KMS-11 (cell line): ENCODE measurements around the gene TIGD3.

Source experiments
- H2AFZ ChIP-seq: fragments of 200-600 bp; sonication (generic); 2 replicates; pipeline ENCODE4 v1.6.1; 2016; ENCODE audit warnings: antibody characterized with exemption, mixed run types, low read depth
- H3K27ac ChIP-seq: fragments of 200-600 bp; sonication (generic); 2 replicates; pipeline ENCODE4 v1.6.1; 2016; ENCODE audit warnings: mild to moderate bottlenecking, mixed run types
- H3K27me3 ChIP-seq: fragments of 200-600 bp; sonication (generic); 2 replicates; pipeline ENCODE4 v1.6.1; 2017; ENCODE audit warnings: mild to moderate bottlenecking, low read depth, mixed run types, moderate library complexity; ENCODE audit not compliant: insufficient read depth
- H3K36me3 ChIP-seq: fragments of 200-600 bp; sonication (generic); 2 replicates; pipeline ENCODE4 v1.6.1; 2017; ENCODE audit warnings: mild to moderate bottlenecking, mixed run types; ENCODE audit not compliant: insufficient read depth
- H3K4me1 ChIP-seq: fragments of 200-600 bp; sonication (generic); 2 replicates; pipeline ENCODE4 v1.6.1; 2016; ENCODE audit warnings: mild to moderate bottlenecking, low read depth, mixed run types; ENCODE audit not compliant: poor library complexity, severe bottlenecking
- H3K4me2 ChIP-seq: fragments of 200-600 bp; sonication (generic); 2 replicates; pipeline ENCODE4 v1.7.0; 2016; ENCODE audit warnings: mild to moderate bottlenecking, mixed run types
- H3K4me3 ChIP-seq: fragments of 200-600 bp; sonication (generic); IDR thresholded peaks from 2 replicates; pipeline ENCODE4 v1.6.1; 2017; ENCODE audit warnings: low read depth, low read length, mixed read lengths; ENCODE audit not compliant: insufficient read depth
- H3K79me2 ChIP-seq: fragments of 200-600 bp; sonication (generic); 2 replicates; pipeline ENCODE4 v1.6.1; 2016; ENCODE audit warnings: low read depth, mixed run types; ENCODE audit not compliant: insufficient read depth
- H3K9ac ChIP-seq: fragments of 200-600 bp; sonication (generic); 2 replicates; pipeline ENCODE4 v1.6.1; 2016; ENCODE audit warnings: mild to moderate bottlenecking, mixed run types
- H4K20me1 ChIP-seq: fragments of 200-600 bp; sonication (generic); 2 replicates; pipeline ENCODE4 v1.6.1; 2016; ENCODE audit warnings: mild to moderate bottlenecking, mixed run types; ENCODE audit not compliant: insufficient read depth
- CTCF ChIP-seq: fragments of 200-600 bp; sonication (generic); conservative IDR thresholded peaks from 2 replicates; pipeline ENCODE4 v1.6.1; 2017; ENCODE audit warnings: low read depth, mild to moderate bottlenecking, antibody characterized with exemption, low read length, moderate library complexity, mixed read lengths

The TIGD3 gene

GRCh38 chr11:65316227-65317024, 38.1 kb upstream of the TIGD3 start:
- Histone ChIP-seq H3K4me1 (peaks cover 13% of the 10 kb centered on the region), H3K79me2 (no peaks in the 10 kb centered on the region), H4K20me1 (no peaks in the 10 kb centered on the region), H3K4me3 (no peak overlapping the region), H3K27me3 (peaks cover 4% of the 10 kb centered on the region; the same call in 1 of the 2 replicates), H3K27ac (no peak overlapping the region), H3K4me2 (peak overlapping the region; percentile 95; the same call in 1 of the 2 replicates), H2AFZ (no peak overlapping the region), H3K36me3 (no peaks in the 10 kb centered on the region), H3K9ac (no peak overlapping the region)
- no peak for TF ChIP-seq CTCF

- Histone ChIP-seq H4K20me1 (no peaks in the 10 kb centered on the region), H3K79me2 (no peaks in the 10 kb centered on the region), H3K36me3 (no peaks in the 10 kb centered on the region), H3K4me3 (no peak overlapping the region), H3K9ac (no peak overlapping the region), H2AFZ (no peak overlapping the region), H3K4me2 (no peak overlapping the region), H3K27me3 (peaks cover 4% of the 10 kb centered on the region; the same call in 1 of the 2 replicates), H3K27ac (no peak overlapping the region), H3K4me1 (peaks cover 13% of the 10 kb centered on the region)
- TF ChIP-seq CTCF = no peak
Observed at GRCh38 chr11:65317025-65317786, 37.3 kb upstream of the TIGD3 start.

GRCh38 chr11:65320386-65321075, 34.0 kb upstream of the TIGD3 start:
- H3K9ac ChIP-seq = no peak overlapping the region
- peaks cover 13% of the 10 kb centered on the region for H3K4me1 ChIP-seq
- no peaks in the 10 kb centered on the region for H3K36me3 ChIP-seq
- no peak overlapping the region for H2AFZ ChIP-seq
- H3K4me3 ChIP-seq = no peak overlapping the region
- H3K27me3 ChIP-seq = no peaks in the 10 kb centered on the region
- no peak for TF ChIP-seq CTCF
- H3K27ac ChIP-seq = no peak overlapping the region
- H4K20me1 ChIP-seq = no peaks in the 10 kb centered on the region
- H3K4me2 ChIP-seq = no peak overlapping the region
- no peaks in the 10 kb centered on the region for H3K79me2 ChIP-seq

- Histone ChIP-seq H3K36me3 (no peaks in the 10 kb centered on the region), H3K27ac (no peak overlapping the region), H3K4me2 (no peak overlapping the region), H3K9ac (no peak overlapping the region), H4K20me1 (no peaks in the 10 kb centered on the region), H3K79me2 (no peaks in the 10 kb centered on the region), H3K4me3 (no peak overlapping the region), H3K27me3 (no peaks in the 10 kb centered on the region), H3K4me1 (peaks cover 11% of the 10 kb centered on the region), H2AFZ (no peak overlapping the region)
- TF ChIP-seq CTCF = no peak
Observed at GRCh38 chr11:65321076-65321475, 33.5 kb upstream of the TIGD3 start.
